ENCODE measurements around the gene PTH2. TPM values are rescaled to one million over a fixed set of nuclear protein-coding genes. Genes with fewer than 3 reads are reported as not detected.

PTH2 gene
- total and polyA plus RNA-seq, 2 of the 8 experiments (the other 6 are each of a cell fraction or from before 2014, with no cell fraction given) = not detected

DNA sequence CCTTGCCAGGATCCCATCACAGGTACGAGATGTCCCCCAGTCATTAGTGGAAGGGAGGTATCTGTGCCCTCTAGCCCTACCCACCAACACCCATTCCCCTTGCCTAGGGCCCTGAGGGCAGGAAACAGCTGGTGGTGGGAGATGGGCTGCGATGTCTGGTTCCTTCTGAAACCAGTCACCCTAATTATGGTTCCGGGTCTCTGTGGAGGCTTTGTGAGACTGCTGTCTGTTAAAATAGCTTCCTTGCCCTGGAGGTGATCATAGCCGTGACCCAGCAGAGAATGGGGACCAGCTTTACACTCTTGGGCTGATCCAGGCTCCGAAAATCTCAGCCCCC is 35.3 kb upstream of the PTH2 start:
- Histone ChIP-seq H3K4me2 (ENCODE audit: insufficient read depth in 1 of 2, low read depth in 2 of 2, low read length in 2 of 2) (no peak overlapping the region), H3K79me1 (ENCODE audit: low read depth, low read length) (no peaks in the 10 kb centered on the region; the same call in 1 of the 2 replicates), H3K27ac (ENCODE audit: low read depth, low read length) (no peak overlapping the region), H4K8ac (ENCODE audit: extremely low read depth, insufficient read depth, low read length) (peak overlapping the region; percentile 3; the same call in 1 of the 2 replicates), H3K14ac (ENCODE audit: insufficient read length) (no peak overlapping the region), H2AK5ac (ENCODE audit: low read depth, low read length) (no peak overlapping the region), H3K4me1 (replicated peaks in 1 of 4; ENCODE audit: control insufficient read depth in 3 of 4, insufficient read depth in 4 of 4, low read length in 3 of 4) (no peaks in the 10 kb centered on the region; a peak in 1 of 7 replicates), H2BK12ac (ENCODE audit: low read depth, low read length) (no peak overlapping the region), H3K4me3 (ENCODE audit: extremely low read depth in 1 of 4, insufficient read depth in 2 of 4, low read depth in 3 of 4, low read length in 4 of 4) (no peak overlapping the region), H3K56ac (replicated peaks; ENCODE audit: insufficient read length, low read depth, low read length) (no peak overlapping the region), H3K36me3 (ENCODE audit: control insufficient read depth in 2 of 4, insufficient read depth in 4 of 4, low read length in 3 of 4) (peaks cover 0 to 10% (median 2%) of the 10 kb centered on the region in 4 experiments; a peak in 4 of 8 replicates), H4K20me1 (replicated peaks in 1 of 2; ENCODE audit: control insufficient read depth in 1 of 2, insufficient read depth in 2 of 2, low read length in 2 of 2) (no peaks in the 10 kb centered on the region), H3K23ac (ENCODE audit: insufficient read length) (no peak overlapping the region), H3K18ac (ENCODE audit: extremely low read depth, low read length) (no peak overlapping the region), H3K79me2 (ENCODE audit: control insufficient read depth in 1 of 2, insufficient read depth in 2 of 2, low read length in 2 of 2) (peaks cover 0 to 9% of the 10 kb centered on the region in 2 experiments; a peak in 1 of 4 replicates), H3K27me3 (replicated peaks in 1 of 4; ENCODE audit: control insufficient read depth in 3 of 4, extremely low read depth in 1 of 4, insufficient read depth in 3 of 4, low read length in 3 of 4) (no peaks in the 10 kb centered on the region), H3K9me3 (ENCODE audit: insufficient read depth in 2 of 2, low read depth in 1 of 2, low read length in 1 of 2) (no peaks in the 10 kb centered on the region), H4K5ac (ENCODE audit: insufficient read length, low read depth, low read length) (no peak overlapping the region), H3K23me2 (ENCODE audit: low read depth, low read length) (peaks cover under 1% of the 10 kb centered on the region; the same call in 1 of the 2 replicates), H2BK15ac (ENCODE audit: low read length) (0 out of 2 replicates have a peak overlapping the region, but pooled peaks have one; percentile 10), H2BK20ac (ENCODE audit: low read length) (no peak overlapping the region), H3K9ac (replicated peaks in 1 of 4; ENCODE audit: extremely low read depth in 1 of 4, low read depth in 3 of 4, low read length in 3 of 4) (no peak overlapping the region), H2BK5ac (ENCODE audit: low read depth, low read length) (no peak overlapping the region), H2BK120ac (replicated peaks; ENCODE audit: low read depth, low read length) (no peak overlapping the region), H3K4ac (replicated peaks; ENCODE audit: insufficient read length, low read depth, low read length) (no peak overlapping the region), H4K91ac (replicated peaks; ENCODE audit: insufficient read length, low read length) (no peak overlapping the region), H2AFZ (ENCODE audit: low read length) (no peak overlapping the region)
- DNase-seq (ENCODE audit: low read depth in 1 of 2, low spot score in 2 of 2) = no peak
- ChIA-PET POLR2A (ENCODE audit: partially characterized antibody) (interaction anchor here (0.7 to 3.2 kb wide), 7 partner anchors 10 to 154 kb away, joined by 3 to 15 read pairs (median 4); no protein-coding TSS in a partner anchor), CTCF (ENCODE audit: partially characterized antibody) (interaction anchor here (0.6 to 4.8 kb wide), 8 partner anchors 11 to 1476 kb away, joined by 3 to 28 read pairs (median 4); partner anchors contain the start of gene FLT3LG)
- 98% methylated on average over 5 of the region's 5 CpGs; no CpG with 5 or more reads in 1 of the 2 experiments for WGBS, 2 experiments (ENCODE audit: extremely low coverage in 1 of 2, insufficient coverage in 1 of 2, insufficient read length in 1 of 2, insufficient replicate concordance in 2 of 2, low coverage in 1 of 2, low lambda C conversion rate in 2 of 2, missing lambda C conversion rate in 1 of 2)
- no peak for FAIRE-seq
- TF ChIP-seq PHF8 (conservative IDR thresholded peaks at IDR 0.05; ENCODE audit: low read depth, low read length) = no peak
- no peak for TF ChIP-seq RBBP5 (IDR thresholded peaks at IDR 0.05; ENCODE audit: borderline replicate concordance, low read depth, low read length)
- TF ChIP-seq, protein P1, sequence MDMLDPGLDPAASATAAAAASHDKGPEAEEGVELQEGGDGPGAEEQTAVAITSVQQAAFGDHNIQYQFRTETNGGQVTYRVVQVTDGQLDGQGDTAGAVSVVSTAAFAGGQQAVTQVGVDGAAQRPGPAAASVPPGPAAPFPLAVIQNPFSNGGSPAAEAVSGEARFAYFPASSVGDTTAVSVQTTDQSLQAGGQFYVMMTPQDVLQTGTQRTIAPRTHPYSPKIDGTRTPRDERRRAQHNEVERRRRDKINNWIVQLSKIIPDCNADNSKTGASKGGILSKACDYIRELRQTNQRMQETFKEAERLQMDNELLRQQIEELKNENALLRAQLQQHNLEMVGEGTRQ (IDR thresholded peaks at IDR 0.05; ENCODE audit: low read length) = no peak
- TF ChIP-seq SUZ12 (IDR thresholded peaks at IDR 0.05; ENCODE audit: low read length) = no peak
- no peak for TF ChIP-seq SRF (IDR thresholded peaks at IDR 0.05; ENCODE audit: low read depth, low read length)
- no peak for TF ChIP-seq TAF1 (IDR thresholded peaks at IDR 0.05; ENCODE audit: low read depth, low read length)
- TF ChIP-seq, protein P2, sequence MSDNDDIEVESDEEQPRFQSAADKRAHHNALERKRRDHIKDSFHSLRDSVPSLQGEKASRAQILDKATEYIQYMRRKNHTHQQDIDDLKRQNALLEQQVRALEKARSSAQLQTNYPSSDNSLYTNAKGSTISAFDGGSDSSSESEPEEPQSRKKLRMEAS (IDR thresholded peaks at IDR 0.05) = no peak
- no peak for TF ChIP-seq KDM4A (IDR thresholded peaks at IDR 0.05; ENCODE audit: low read depth, low read length, severe bottlenecking)
- no peak for TF ChIP-seq JUND (IDR thresholded peaks at IDR 0.05; ENCODE audit: low read length)
- TF ChIP-seq EZH2 (IDR thresholded peaks at IDR 0.05; ENCODE audit: low read depth, low read length, severe bottlenecking) = no peak
- no peak for TF ChIP-seq JUN (IDR thresholded peaks at IDR 0.05; ENCODE audit: low read depth, low read length)
- TF ChIP-seq CTBP2 (IDR thresholded peaks at IDR 0.05; ENCODE audit: borderline replicate concordance, insufficient read depth, insufficient read length, low read length) = no peak
